Panc1 (cell line): ENCODE measurements around the gene GJA3. TPM values are rescaled to one million over a fixed set of nuclear protein-coding genes. Genes with fewer than 3 reads are reported as not detected.

Source experiments
- ATAC-seq: fragments of 200-7000 bp; cut with Tn5 transposase; 2 replicates; pipeline ENCODE4 v1.9.1; 2020; ENCODE audit warnings: mild to moderate bottlenecking, moderate library complexity
- BruUV-seq: library from RNA; stranded (reverse); fragments of 400-500 nt; replicated peaks from 2 replicates; lab custom pipeline; 2021; lab: Mats Ljungman, UMichigan
- CTCF ChIA-PET: fragments of 300-600 bp; sonication (Branson Sonifier 250); formaldehyde crosslinking; loops from one replicate; lab custom pipeline; 2022; ENCODE audit warnings: antibody characterized with exemption; lab: Charles Lee
- POLR2A ChIA-PET: fragments of 300-600 bp; sonication (Branson Sonifier 250); formaldehyde crosslinking; loops from one replicate; lab custom pipeline; 2022; ENCODE audit warnings: antibody characterized with exemption; lab: Charles Lee
- DNase-seq: peaks from one replicate; pipeline ENCODE4 v3.0.0-alpha.2; 2010; ENCODE audit warnings: low read depth, low spot score
- H3K27ac ChIP-seq: 2 replicates; pipeline ENCODE4 v1.5.1; 2011; ENCODE audit warnings: mild to moderate bottlenecking, low read length, inconsistent platforms
- H3K27me3 ChIP-seq: fragments of 200-500 bp; sonication (Bioruptor generic); 2 replicates; pipeline ENCODE4 v1.6.0; 2014; ENCODE audit warnings: low read length, inconsistent platforms; ENCODE audit not compliant: control insufficient read depth, insufficient read depth
- H3K36me3 ChIP-seq: fragments of 200-500 bp; sonication (Bioruptor generic); 2 replicates; pipeline ENCODE4 v1.5.1; 2014; ENCODE audit warnings: inconsistent platforms, mild to moderate bottlenecking, low read length, moderate library complexity; ENCODE audit not compliant: control insufficient read depth, insufficient read depth
- H3K4me1 ChIP-seq: 2 replicates; pipeline ENCODE4 v1.5.1; 2011; ENCODE audit warnings: inconsistent platforms, mild to moderate bottlenecking, low read length, moderate library complexity; ENCODE audit not compliant: control insufficient read depth, insufficient read depth
- H3K4me3 ChIP-seq, 2 experiments: 2 replicates each; pipeline ENCODE4 v1.5.1; 2011 to 2012; ENCODE audit warnings: low read depth in 2 of 2, low read length in 2 of 2, mild to moderate bottlenecking in 2 of 2, inconsistent platforms in 1 of 2, moderate library complexity in 1 of 2
- H3K9me3 ChIP-seq: fragments of 200-500 bp; sonication (Bioruptor generic); 2 replicates; pipeline ENCODE4 v1.5.1; 2014; ENCODE audit warnings: low read depth, mild to moderate bottlenecking, inconsistent platforms, low read length, moderate library complexity; ENCODE audit not compliant: control insufficient read depth, insufficient read depth
- POLR2AphosphoS5 ChIP-seq: IDR thresholded peaks from 2 replicates; pipeline ENCODE4 v1.6.1; 2012; ENCODE audit warnings: mild to moderate bottlenecking, low read depth, low read length, moderate library complexity
- REST ChIP-seq, 2 experiments: IDR thresholded peaks; 2 replicates each; pipeline ENCODE4 v1.6.1; 2011 to 2012; ENCODE audit warnings: low read depth in 2 of 2, control low read depth in 1 of 2, low read length in 1 of 2, mild to moderate bottlenecking in 1 of 2, moderate library complexity in 1 of 2; ENCODE audit not compliant: insufficient read depth in 1 of 2
- SIN3A ChIP-seq: IDR thresholded peaks from 2 replicates; pipeline ENCODE4 v1.6.1; 2012; ENCODE audit warnings: low read depth, mild to moderate bottlenecking, low read length, moderate library complexity, borderline replicate concordance; ENCODE audit not compliant: insufficient read depth
- TCF7L2 ChIP-seq: IDR thresholded peaks from 2 replicates; pipeline ENCODE4 v1.6.1; 2011; ENCODE audit warnings: mild to moderate bottlenecking, low read depth, low read length, inconsistent platforms
- in situ Hi-C: cut with HindIII; loops from 2 replicates; pipeline ENCODE4 v1.10.0; 2016; ENCODE audit warnings: low sequenced_read_pairs, low pct_unique_long_range_greater_than_20kb
- intact Hi-C: fragments of 100-400 bp; cut with micrococcal nuclease; formaldehyde crosslinking; loops from one replicate; pipeline ENCODE4 v1.10.0; 2022; ENCODE audit not compliant: unreplicated experiment
- total RNA-seq: library from RNA; stranded (reverse); gene quantifications from one replicate; pipeline ENCODE4 v1.2.1, GENCODE V29; 2021; ENCODE audit not compliant: unreplicated experiment
- TF ChIP-seq, protein P1 (sequence below): fragments of 450-650 bp; IDR thresholded peaks from 2 replicates; pipeline ENCODE4 v1.5.1; 2017; ENCODE audit warnings: mild to moderate bottlenecking

The GJA3 gene
- total RNA-seq, 1 experiment from 2014 or later, result 11.6 TPM

GRCh38 chr13:20101467-20102316 lies 59.2 kb downstream of the GJA3 start:
- TF ChIP-seq REST (IDR thresholded peaks at IDR 0.05; ENCODE audit: insufficient read depth in 1 of 2, low read depth in 2 of 2, low read length in 1 of 2), result no peak
- no peak for TF ChIP-seq TCF7L2
- TF ChIP-seq, protein P1, sequence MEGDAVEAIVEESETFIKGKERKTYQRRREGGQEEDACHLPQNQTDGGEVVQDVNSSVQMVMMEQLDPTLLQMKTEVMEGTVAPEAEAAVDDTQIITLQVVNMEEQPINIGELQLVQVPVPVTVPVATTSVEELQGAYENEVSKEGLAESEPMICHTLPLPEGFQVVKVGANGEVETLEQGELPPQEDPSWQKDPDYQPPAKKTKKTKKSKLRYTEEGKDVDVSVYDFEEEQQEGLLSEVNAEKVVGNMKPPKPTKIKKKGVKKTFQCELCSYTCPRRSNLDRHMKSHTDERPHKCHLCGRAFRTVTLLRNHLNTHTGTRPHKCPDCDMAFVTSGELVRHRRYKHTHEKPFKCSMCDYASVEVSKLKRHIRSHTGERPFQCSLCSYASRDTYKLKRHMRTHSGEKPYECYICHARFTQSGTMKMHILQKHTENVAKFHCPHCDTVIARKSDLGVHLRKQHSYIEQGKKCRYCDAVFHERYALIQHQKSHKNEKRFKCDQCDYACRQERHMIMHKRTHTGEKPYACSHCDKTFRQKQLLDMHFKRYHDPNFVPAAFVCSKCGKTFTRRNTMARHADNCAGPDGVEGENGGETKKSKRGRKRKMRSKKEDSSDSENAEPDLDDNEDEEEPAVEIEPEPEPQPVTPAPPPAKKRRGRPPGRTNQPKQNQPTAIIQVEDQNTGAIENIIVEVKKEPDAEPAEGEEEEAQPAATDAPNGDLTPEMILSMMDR, result no peak
- TF ChIP-seq POLR2AphosphoS5, result no peak
- no peak for TF ChIP-seq SIN3A
- in situ Hi-C loops, result no loop called here
- Histone ChIP-seq H3K27ac (no peak overlapping the region), H3K4me1 (no peaks in the 10 kb centered on the region), H3K9me3 (no peaks in the 10 kb centered on the region), H3K27me3 (no peaks in the 10 kb centered on the region), H3K4me3 (no peak overlapping the region), H3K36me3 (no peaks in the 10 kb centered on the region)
- no peak for DNase-seq
- POLR2A ChIA-PET, result no interaction called here
- CTCF ChIA-PET, result no interaction called here
- BruUV-seq, result no TSS peak
- intact Hi-C loops, result no loop called here
- no peak for ATAC-seq

DNA sequence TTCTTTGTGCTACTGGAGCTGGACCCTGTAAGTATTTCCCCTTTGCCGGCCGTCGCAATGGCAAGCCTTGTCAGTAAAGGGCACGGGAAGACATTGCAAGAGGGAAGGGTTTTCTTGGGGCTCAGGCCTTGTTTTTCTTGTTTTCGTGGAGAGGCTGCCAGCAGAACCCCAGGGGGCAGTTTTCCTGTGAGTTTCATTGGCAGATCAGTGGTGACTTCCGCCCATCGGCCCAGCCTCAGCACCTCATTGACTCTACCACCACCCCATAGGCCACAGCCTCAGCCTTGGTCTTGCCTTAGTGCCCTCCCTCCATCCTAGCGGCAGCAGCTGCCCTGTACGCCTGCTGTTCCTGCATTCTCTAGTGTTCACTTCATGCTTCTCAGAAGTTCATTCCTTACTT lies 61.5 kb downstream of the GJA3 start:
- POLR2A ChIA-PET, result no interaction called here
- no peak overlapping the region for H3K27ac ChIP-seq
- H3K9me3 ChIP-seq, result no peaks in the 10 kb centered on the region
- no peaks in the 10 kb centered on the region for H3K4me1 ChIP-seq
- H3K27me3 ChIP-seq, result no peaks in the 10 kb centered on the region
- CTCF ChIA-PET, result no interaction called here
- in situ Hi-C loops (no loop called here), intact Hi-C loops (no loop called here)
- TF ChIP-seq, protein P1, result no peak
- no peak for TF ChIP-seq TCF7L2
- no peak for TF ChIP-seq SIN3A
- no peak for TF ChIP-seq POLR2AphosphoS5
- no peak for TF ChIP-seq REST (IDR thresholded peaks at IDR 0.05; ENCODE audit: insufficient read depth in 1 of 2, low read depth in 2 of 2, low read length in 1 of 2)
- no peaks in the 10 kb centered on the region for H3K36me3 ChIP-seq
- H3K4me3 ChIP-seq, result no peak overlapping the region
- ATAC-seq, result no peak
- BruUV-seq, result no TSS peak
- DNase-seq, result no peak
